Rectal smooth muscle tissue (tissue), 1 donor: ENCODE measurements around the gene EPHA5.

Source experiments
- H3K27ac ChIP-seq: one replicate; pipeline ENCODE4 v1.7.0; 2013; ENCODE audit warnings: low read depth, low read length, inconsistent platforms
- H3K27me3 ChIP-seq: one replicate; pipeline ENCODE4 v1.7.0; 2013; ENCODE audit warnings: low read length; ENCODE audit not compliant: control insufficient read depth, insufficient read depth
- H3K36me3 ChIP-seq: one replicate; pipeline ENCODE4 v1.7.0; 2013; ENCODE audit warnings: low read length; ENCODE audit not compliant: control insufficient read depth, insufficient read depth
- H3K4me1 ChIP-seq: one replicate; pipeline ENCODE4 v1.7.0; 2013; ENCODE audit warnings: low read length; ENCODE audit not compliant: control insufficient read depth, insufficient read depth
- H3K4me3 ChIP-seq: one replicate; pipeline ENCODE4 v1.7.0; 2013; ENCODE audit warnings: low read length
- H3K9ac ChIP-seq: one replicate; pipeline ENCODE4 v1.7.0; 2013; ENCODE audit warnings: low read length

The EPHA5 gene

GRCh38 chr4:65391814-65392213, 278.5 kb downstream of the EPHA5 start:
- Histone ChIP-seq H3K27ac (no peak overlapping the region), H3K27me3 (no peaks in the 10 kb centered on the region), H3K36me3 (no peaks in the 10 kb centered on the region), H3K4me3 (no peak overlapping the region), H3K4me1 (no peaks in the 10 kb centered on the region), H3K9ac (no peak overlapping the region)

- Histone ChIP-seq H3K27me3 (no peaks in the 10 kb centered on the region), H3K4me1 (no peaks in the 10 kb centered on the region), H3K36me3 (no peaks in the 10 kb centered on the region), H3K27ac (no peak overlapping the region), H3K9ac (no peak overlapping the region), H3K4me3 (no peak overlapping the region)
Measured at GRCh38 chr4:65391382-65391781, 278.9 kb downstream of the EPHA5 start.

- H3K4me3 ChIP-seq, result no peak overlapping the region
- no peak overlapping the region for H3K9ac ChIP-seq
- no peak overlapping the region for H3K27ac ChIP-seq
- H3K27me3 ChIP-seq, result no peaks in the 10 kb centered on the region
- H3K36me3 ChIP-seq, result no peaks in the 10 kb centered on the region
- no peaks in the 10 kb centered on the region for H3K4me1 ChIP-seq
Measured at GRCh38 chr4:65386927-65387326, 283.4 kb downstream of the EPHA5 start.

- no peak overlapping the region for H3K4me3 ChIP-seq
- H3K27ac ChIP-seq, result no peak overlapping the region
- H3K36me3 ChIP-seq, result no peaks in the 10 kb centered on the region
- H3K27me3 ChIP-seq, result no peaks in the 10 kb centered on the region
- no peaks in the 10 kb centered on the region for H3K4me1 ChIP-seq
- no peak overlapping the region for H3K9ac ChIP-seq
Measured at GRCh38 chr4:65383589-65384305, 286.5 kb downstream of the EPHA5 start.

GRCh38 chr4:65381648-65382047, 288.6 kb downstream of the EPHA5 start:
- no peaks in the 10 kb centered on the region for H3K4me1 ChIP-seq
- no peak overlapping the region for H3K9ac ChIP-seq
- H3K27ac ChIP-seq, result no peak overlapping the region
- H3K27me3 ChIP-seq, result no peaks in the 10 kb centered on the region
- H3K4me3 ChIP-seq, result no peak overlapping the region
- H3K36me3 ChIP-seq, result no peaks in the 10 kb centered on the region

GRCh38 chr4:65370709-65371108, 299.6 kb downstream of the EPHA5 start:
- Histone ChIP-seq H3K4me1 (no peaks in the 10 kb centered on the region), H3K27me3 (no peaks in the 10 kb centered on the region), H3K4me3 (no peak overlapping the region), H3K27ac (no peak overlapping the region), H3K9ac (no peak overlapping the region), H3K36me3 (no peaks in the 10 kb centered on the region)

GRCh38 chr4:65367306-65367705, 303.0 kb downstream of the EPHA5 start:
- Histone ChIP-seq H3K27ac (no peak overlapping the region), H3K9ac (no peak overlapping the region), H3K36me3 (no peaks in the 10 kb centered on the region), H3K4me3 (no peak overlapping the region), H3K27me3 (no peaks in the 10 kb centered on the region), H3K4me1 (no peaks in the 10 kb centered on the region)

- H3K27me3 ChIP-seq, result no peaks in the 10 kb centered on the region
- H3K27ac ChIP-seq, result no peak overlapping the region
- no peak overlapping the region for H3K4me3 ChIP-seq
- no peaks in the 10 kb centered on the region for H3K36me3 ChIP-seq
- H3K9ac ChIP-seq, result no peak overlapping the region
- no peaks in the 10 kb centered on the region for H3K4me1 ChIP-seq
Measured at GRCh38 chr4:65358914-65359313, 311.4 kb downstream of the EPHA5 start.

GRCh38 chr4:65353098-65353497, 317.2 kb downstream of the EPHA5 start:
- no peak overlapping the region for H3K9ac ChIP-seq
- no peak overlapping the region for H3K4me3 ChIP-seq
- H3K27ac ChIP-seq, result no peak overlapping the region
- no peaks in the 10 kb centered on the region for H3K4me1 ChIP-seq
- H3K36me3 ChIP-seq, result no peaks in the 10 kb centered on the region
- no peaks in the 10 kb centered on the region for H3K27me3 ChIP-seq

- Histone ChIP-seq H3K4me3 (no peak overlapping the region), H3K27ac (no peak overlapping the region), H3K36me3 (no peaks in the 10 kb centered on the region), H3K27me3 (no peaks in the 10 kb centered on the region), H3K9ac (no peak overlapping the region), H3K4me1 (no peaks in the 10 kb centered on the region)
Measured at GRCh38 chr4:65344278-65344825, 325.9 kb downstream of the EPHA5 start.

- Histone ChIP-seq H3K36me3 (no peaks in the 10 kb centered on the region), H3K27me3 (no peaks in the 10 kb centered on the region), H3K9ac (no peak overlapping the region), H3K4me1 (no peaks in the 10 kb centered on the region), H3K4me3 (no peak overlapping the region), H3K27ac (no peak overlapping the region)
Measured at GRCh38 chr4:65343342-65343741, 326.9 kb downstream of the EPHA5 start.

GRCh38 chr4:65341557-65341956, 328.7 kb downstream of the EPHA5 start:
- Histone ChIP-seq H3K4me3 (no peak overlapping the region), H3K36me3 (no peaks in the 10 kb centered on the region), H3K9ac (no peak overlapping the region), H3K27me3 (no peaks in the 10 kb centered on the region), H3K27ac (no peak overlapping the region), H3K4me1 (no peaks in the 10 kb centered on the region)
